Trophoblast cell (in vitro differentiated cells and primary cell): ENCODE results near the gene KLF15.

ENCODE experiments used
- DNase-seq, 2 donors: peaks; one replicate each; pipeline ENCODE4 v3.0.0-alpha.2; 2016
- H2AFZ ChIP-seq: 2 replicates; pipeline ENCODE4 v1.6.1; 2013; ENCODE audit warnings: low read length, moderate library complexity, mild to moderate bottlenecking; ENCODE audit not compliant: insufficient read depth, poor library complexity
- H2AK5ac ChIP-seq: 2 replicates; pipeline ENCODE4 v1.6.1; 2013; ENCODE audit warnings: mild to moderate bottlenecking, low read length
- H2BK120ac ChIP-seq: 2 replicates; pipeline ENCODE4 v1.6.1; 2013; ENCODE audit warnings: low read length, mild to moderate bottlenecking, moderate library complexity; ENCODE audit not compliant: insufficient read depth, poor library complexity
- H2BK12ac ChIP-seq: 2 replicates; pipeline ENCODE4 v1.6.1; 2013; ENCODE audit warnings: mild to moderate bottlenecking, low read length, moderate library complexity
- H2BK5ac ChIP-seq: 2 replicates; pipeline ENCODE4 v1.6.1; 2013; ENCODE audit warnings: low read length, low read depth, moderate library complexity, mild to moderate bottlenecking; ENCODE audit not compliant: poor library complexity
- H3K14ac ChIP-seq: 2 replicates; pipeline ENCODE4 v1.6.1; 2013; ENCODE audit warnings: mild to moderate bottlenecking, low read length
- H3K18ac ChIP-seq: 2 replicates; pipeline ENCODE4 v1.6.1; 2013; ENCODE audit warnings: mild to moderate bottlenecking, low read length
- H3K23ac ChIP-seq: 2 replicates; pipeline ENCODE4 v1.6.1; 2013; ENCODE audit warnings: low read length
- H3K27ac ChIP-seq: 2 replicates; pipeline ENCODE4 v1.5.1; 2013; ENCODE audit warnings: low read depth, mild to moderate bottlenecking, inconsistent platforms, low read length, moderate library complexity
- H3K27me3 ChIP-seq: 2 replicates; pipeline ENCODE4 v1.6.1; 2013; ENCODE audit warnings: inconsistent platforms, mild to moderate bottlenecking, low read length, moderate library complexity; ENCODE audit not compliant: insufficient read depth
- H3K36me3 ChIP-seq, 2 experiments: 1 replicate in 1 of 2; 2 replicates in 1 of 2; pipeline ENCODE4 v1.6.1; 2013; ENCODE audit warnings: low read length in 2 of 2, mild to moderate bottlenecking in 2 of 2, moderate library complexity in 1 of 2; ENCODE audit not compliant: insufficient read depth in 2 of 2, control insufficient read depth in 1 of 2
- H3K4ac ChIP-seq: 2 replicates; pipeline ENCODE4 v1.6.1; 2013; ENCODE audit warnings: low read depth, mild to moderate bottlenecking, low read length, moderate library complexity
- H3K4me1 ChIP-seq, 2 experiments: 1 replicate in 1 of 2; 2 replicates in 1 of 2; pipeline ENCODE4 v1.6.1; 2013; ENCODE audit warnings: low read length in 2 of 2, mild to moderate bottlenecking in 2 of 2, moderate library complexity in 1 of 2; ENCODE audit not compliant: insufficient read depth in 2 of 2, control insufficient read depth in 1 of 2
- H3K4me2 ChIP-seq: 2 replicates; pipeline ENCODE4 v1.6.1; 2013; ENCODE audit warnings: inconsistent platforms, mild to moderate bottlenecking, low read length, moderate library complexity
- H3K4me3 ChIP-seq: 2 replicates; pipeline ENCODE4 v1.5.1; 2013; ENCODE audit warnings: mild to moderate bottlenecking, low read depth, low read length, inconsistent platforms
- H3K79me1 ChIP-seq: one replicate; pipeline ENCODE4 v1.6.1; 2013; ENCODE audit warnings: low read length
- H3K79me2 ChIP-seq: 2 replicates; pipeline ENCODE4 v1.6.1; 2013; ENCODE audit warnings: low read length, mild to moderate bottlenecking; ENCODE audit not compliant: control insufficient read depth, insufficient read depth, poor library complexity
- H3K9ac ChIP-seq: 2 replicates; pipeline ENCODE4 v1.6.1; 2013; ENCODE audit warnings: mild to moderate bottlenecking, low read length
- H3K9me3 ChIP-seq: 2 replicates; pipeline ENCODE4 v1.6.1; 2013; ENCODE audit warnings: low read depth, mild to moderate bottlenecking, control low read depth, inconsistent platforms, low read length; ENCODE audit not compliant: insufficient read depth
- H4K12ac ChIP-seq: 2 replicates; pipeline ENCODE4 v1.6.1; 2013; ENCODE audit warnings: low read depth, mild to moderate bottlenecking, low read length, moderate library complexity
- H4K8ac ChIP-seq: 2 replicates; pipeline ENCODE4 v1.6.1; 2013; ENCODE audit warnings: low read depth, mild to moderate bottlenecking, low read length, moderate library complexity
- H4K91ac ChIP-seq: one replicate; pipeline ENCODE4 v1.6.1; 2013; ENCODE audit warnings: low read depth, mild to moderate bottlenecking, low read length, moderate library complexity
- WGBS: extraction: QIAGEN DNeasy Blood & Tissue Kit; methylation state at CpG from one replicate; pipeline ENCODE4 v1.1.7; 2013; ENCODE audit warnings: missing lambda C conversion rate; ENCODE audit not compliant: insufficient read length, insufficient coverage; ENCODE audit errors: extremely low coverage; 5-methylcytosine and 5-hydroxymethylcytosine counted together

The KLF15 gene

GRCh38 chr3:126345641-126346460 is 11.4 kb downstream of the KLF15 start:
- Histone ChIP-seq H3K9me3 (peaks cover 2% of the 10 kb centered on the region), H4K8ac (no peak overlapping the region), H4K12ac (no peak overlapping the region), H3K4me1 (no peaks in the 10 kb centered on the region), H3K27me3 (no peaks in the 10 kb centered on the region), H3K4me2 (no peak overlapping the region), H3K14ac (no peak overlapping the region), H3K4ac (no peak overlapping the region), H2BK120ac (no peak overlapping the region), H2AFZ (no peak overlapping the region), H4K91ac (no peak overlapping the region), H3K79me2 (no peaks in the 10 kb centered on the region), H3K27ac (no peak overlapping the region), H2BK5ac (no peak overlapping the region), H3K23ac (no peak overlapping the region), H2AK5ac (no peak overlapping the region), H3K36me3 (no peaks in the 10 kb centered on the region), H3K9ac (no peak overlapping the region), H2BK12ac (no peak overlapping the region), H3K18ac (no peak overlapping the region), H3K4me3 (no peak overlapping the region), H3K79me1 (no peaks in the 10 kb centered on the region)
- no peak for DNase-seq
- WGBS, result no CpG with 5 or more reads among the region's 5 CpGs

DNA sequence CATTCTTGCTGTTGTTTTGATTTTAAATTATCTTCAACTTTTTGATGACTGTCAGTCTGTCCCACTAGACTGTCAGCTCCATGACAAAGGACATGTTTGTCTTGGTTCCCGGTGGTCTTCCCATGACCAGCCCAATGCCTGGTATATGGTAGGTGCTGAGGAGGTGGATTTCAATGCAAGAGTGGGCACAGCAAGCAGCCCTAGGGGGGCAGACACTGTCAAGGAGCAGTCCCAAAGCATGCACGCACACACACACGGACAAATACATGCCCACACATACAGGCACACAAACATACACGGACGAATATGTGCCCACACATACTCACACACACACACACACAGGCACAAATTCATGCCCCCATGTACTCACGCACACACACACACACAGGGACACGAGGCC is 12.0 kb downstream of the KLF15 start:
- Histone ChIP-seq H3K79me2 (no peaks in the 10 kb centered on the region), H3K27ac (no peak overlapping the region), H4K12ac (no peak overlapping the region), H3K14ac (no peak overlapping the region), H3K23ac (no peak overlapping the region), H3K79me1 (no peaks in the 10 kb centered on the region), H2BK12ac (no peak overlapping the region), H2AFZ (no peak overlapping the region), H3K4me3 (no peak overlapping the region), H2AK5ac (no peak overlapping the region), H2BK120ac (no peak overlapping the region), H2BK5ac (no peak overlapping the region), H3K9ac (no peak overlapping the region), H4K91ac (no peak overlapping the region), H3K4me2 (no peak overlapping the region), H3K4me1 (no peaks in the 10 kb centered on the region), H3K4ac (no peak overlapping the region), H3K27me3 (no peaks in the 10 kb centered on the region), H4K8ac (no peak overlapping the region), H3K36me3 (no peaks in the 10 kb centered on the region), H3K18ac (no peak overlapping the region), H3K9me3 (peaks cover 2% of the 10 kb centered on the region)
- DNase-seq, result no peak
- no CpG with 5 or more reads among the region's 7 CpGs for WGBS

GRCh38 chr3:126344380-126345041 is 12.7 kb downstream of the KLF15 start:
- Histone ChIP-seq H3K9ac (no peak overlapping the region), H2AFZ (no peak overlapping the region), H3K79me1 (no peaks in the 10 kb centered on the region), H3K18ac (no peak overlapping the region), H3K79me2 (no peaks in the 10 kb centered on the region), H2BK12ac (no peak overlapping the region), H3K23ac (no peak overlapping the region), H2BK120ac (no peak overlapping the region), H3K4me3 (no peak overlapping the region), H3K4ac (no peak overlapping the region), H4K12ac (no peak overlapping the region), H3K27me3 (no peaks in the 10 kb centered on the region), H4K91ac (no peak overlapping the region), H3K4me2 (no peak overlapping the region), H2AK5ac (no peak overlapping the region), H4K8ac (no peak overlapping the region), H3K36me3 (no peaks in the 10 kb centered on the region), H2BK5ac (no peak overlapping the region), H3K4me1 (no peaks in the 10 kb centered on the region), H3K14ac (no peak overlapping the region), H3K27ac (no peak overlapping the region), H3K9me3 (peaks cover 2% of the 10 kb centered on the region)
- WGBS, result no CpG with 5 or more reads among the region's 9 CpGs
- no peak for DNase-seq

- Histone ChIP-seq H3K18ac (no peak overlapping the region), H2BK120ac (no peak overlapping the region), H3K4me3 (no peak overlapping the region), H3K79me1 (no peaks in the 10 kb centered on the region), H3K27ac (no peak overlapping the region), H3K4ac (no peak overlapping the region), H4K91ac (no peak overlapping the region), H3K79me2 (no peaks in the 10 kb centered on the region), H4K12ac (no peak overlapping the region), H3K4me1 (no peaks in the 10 kb centered on the region), H3K23ac (no peak overlapping the region), H2AFZ (no peak overlapping the region), H3K9me3 (peaks cover 2% of the 10 kb centered on the region), H3K14ac (no peak overlapping the region), H2BK12ac (no peak overlapping the region), H3K36me3 (no peaks in the 10 kb centered on the region), H3K9ac (no peak overlapping the region), H2BK5ac (no peak overlapping the region), H3K4me2 (no peak overlapping the region), H4K8ac (no peak overlapping the region), H3K27me3 (no peaks in the 10 kb centered on the region), H2AK5ac (no peak overlapping the region)
- no CpG with 5 or more reads among the region's 32 CpGs for WGBS
- no peak for DNase-seq
Observed at GRCh38 chr3:126343649-126344035, 13.6 kb downstream of the KLF15 start.
